SK-N-SH treated with all-trans-retinoic acid at 6 μM for 48 hours (cell line): Measurements from ENCODE around the gene KLHDC7B.
A peak's percentile ranks its signal among the peaks of the same experiment; 100 is the strongest.

ENCODE experiments used
- ATAC-seq: fragments of 200-7000 bp; cut with Tn5 transposase; 3 replicates; pipeline ENCODE4 v1.9.1; 2020; ENCODE audit warnings: mild to moderate bottlenecking, moderate library complexity
- ARNTL ChIP-seq: fragments of 450-650 bp; formaldehyde crosslinking; IDR thresholded peaks from 2 replicates; pipeline ENCODE4 v1.5.0; 2020; ENCODE audit warnings: low read depth, mild to moderate bottlenecking, moderate library complexity, borderline replicate concordance
- BACH2 ChIP-seq: fragments of 250-450 bp; sonication (Bioruptor Pico); IDR thresholded peaks from 2 replicates; pipeline ENCODE4 v1.9.0; 2021; ENCODE audit warnings: mild to moderate bottlenecking, borderline replicate concordance
- CSDC2 ChIP-seq: fragments of 250-450 bp; sonication (Bioruptor Pico); IDR thresholded peaks from 2 replicates; pipeline ENCODE4 v1.5.0; 2020; ENCODE audit warnings: mild to moderate bottlenecking, moderate library complexity
- ESRRG ChIP-seq: fragments of 250-450 bp; sonication (Bioruptor Pico); IDR thresholded peaks from 2 replicates; pipeline ENCODE4 v1.6.1; 2021; ENCODE audit warnings: mild to moderate bottlenecking
- ISL1 ChIP-seq: fragments of 250-450 bp; sonication (Bioruptor Pico); IDR thresholded peaks from 2 replicates; pipeline ENCODE4 v2.1.2; 2022; ENCODE audit warnings: mild to moderate bottlenecking, moderate library complexity
- PATZ1 ChIP-seq: fragments of 250-450 bp; sonication (Bioruptor Pico); IDR thresholded peaks from 2 replicates; pipeline ENCODE4 v1.8.0; 2020; ENCODE audit warnings: mild to moderate bottlenecking, moderate library complexity, borderline replicate concordance
- PPARA ChIP-seq: fragments of 250-450 bp; sonication (Bioruptor Pico); IDR thresholded peaks from 2 replicates; pipeline ENCODE4 v1.5.0; 2020; ENCODE audit warnings: mild to moderate bottlenecking, borderline replicate concordance
- RARB ChIP-seq: fragments of 250-450 bp; sonication (Bioruptor Pico); IDR thresholded peaks from 2 replicates; pipeline ENCODE4 v1.8.0; 2021; ENCODE audit warnings: mild to moderate bottlenecking, moderate library complexity
- TCF4 ChIP-seq: fragments of 250-450 bp; sonication (Bioruptor Pico); IDR thresholded peaks from 2 replicates; pipeline ENCODE4 v1.8.0; 2021; ENCODE audit warnings: mild to moderate bottlenecking, moderate library complexity, borderline replicate concordance
- TOX ChIP-seq: fragments of 250-450 bp; sonication (Bioruptor Pico); IDR thresholded peaks from 2 replicates; pipeline ENCODE4 v1.8.0; 2021; ENCODE audit warnings: mild to moderate bottlenecking, moderate library complexity, borderline replicate concordance
- TSHZ2 ChIP-seq: fragments of 250-450 bp; sonication (Bioruptor Pico); IDR thresholded peaks from 2 replicates; pipeline ENCODE4 v1.5.0; 2020; ENCODE audit warnings: mild to moderate bottlenecking, moderate library complexity
- ZFP30 ChIP-seq: fragments of 450-650 bp; formaldehyde crosslinking; IDR thresholded peaks from 2 replicates; pipeline ENCODE4 v1.5.0; 2022; ENCODE audit warnings: mild to moderate bottlenecking, moderate library complexity
- ZNF70 ChIP-seq: fragments of 450-650 bp; formaldehyde crosslinking; IDR thresholded peaks from 2 replicates; pipeline ENCODE4 v1.5.0; 2020; ENCODE audit warnings: mild to moderate bottlenecking, moderate library complexity
- TF ChIP-seq, protein P1 (sequence below): fragments of 250-450 bp; sonication (Bioruptor Pico); IDR thresholded peaks from 2 replicates; pipeline ENCODE4 v1.5.1; 2020; ENCODE audit warnings: low read depth, mild to moderate bottlenecking, moderate library complexity
- TF ChIP-seq, protein P2 (sequence below): fragments of 250-450 bp; sonication (Bioruptor Pico); IDR thresholded peaks from 2 replicates; pipeline ENCODE4 v1.8.0; 2021; ENCODE audit warnings: low read depth, mild to moderate bottlenecking, moderate library complexity, borderline replicate concordance
- TF ChIP-seq, protein P3 (sequence below): fragments of 250-450 bp; sonication (Bioruptor Pico); IDR thresholded peaks from 2 replicates; pipeline ENCODE4 v1.5.1; 2021; ENCODE audit warnings: mild to moderate bottlenecking, moderate library complexity

Gene KLHDC7B

GRCh38 chr22:50581950-50582492, 36.3 kb downstream of the KLHDC7B start:
- TF ChIP-seq BACH2 (CRISPR knock-in tag) (no peak), ISL1 (CRISPR knock-in tag) (no peak), CSDC2 (no peak)
- peak; percentile 16; the same call in 2 of the 3 replicates for ATAC-seq

DNA sequence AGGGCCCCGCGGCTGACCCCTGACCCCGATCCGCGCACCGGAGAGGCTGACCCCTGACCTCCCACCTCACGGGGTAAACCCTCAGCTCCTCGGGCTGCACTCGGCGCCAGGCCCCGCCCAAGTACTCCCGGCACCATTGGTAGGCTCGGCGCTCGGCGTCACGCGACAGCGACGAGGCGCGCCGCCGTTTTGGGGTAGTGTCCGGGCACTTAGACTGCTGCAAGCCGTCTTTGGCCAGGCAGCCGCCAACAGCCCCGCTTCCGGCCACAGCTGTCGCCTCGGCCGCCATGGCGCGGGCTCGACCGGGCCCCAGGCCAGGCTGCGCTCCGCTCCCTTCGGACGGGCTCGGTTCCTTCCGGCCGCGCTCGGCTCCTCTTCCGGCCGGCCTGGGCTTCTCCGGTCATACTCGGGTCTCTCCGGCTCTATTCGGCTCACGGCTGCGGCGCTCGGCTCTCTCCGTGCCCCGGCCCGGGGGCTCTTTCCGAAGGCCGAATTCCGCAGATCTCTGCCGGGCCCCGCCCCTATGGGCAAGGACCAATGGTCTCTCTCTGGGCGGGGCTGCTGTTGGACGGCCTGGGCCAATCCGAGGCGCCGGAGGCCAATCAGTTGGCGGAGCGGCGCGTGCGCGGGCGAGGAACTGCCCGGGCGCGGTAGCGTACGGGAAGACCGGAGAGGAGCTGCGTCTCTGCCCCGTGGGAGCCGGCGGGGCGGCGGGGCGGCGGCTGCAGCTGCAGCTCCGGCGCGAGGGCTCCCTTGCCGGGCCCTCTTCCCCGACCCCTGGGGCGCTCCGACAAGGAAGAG, 37.0 kb downstream of the KLHDC7B start, which contains the start of gene CHKB:
Gene CHKB, minus strand, starts transcription at position 357 of the 801 bp plus-strand sequence. Its CDS starts 68 bp downstream, at position 289.
- TF ChIP-seq ARNTL (CRISPR knock-in tag) = no peak
- TF ChIP-seq PATZ1 (CRISPR knock-in tag) = no peak
- no peak for TF ChIP-seq ESRRG (CRISPR knock-in tag)
- no peak for TF ChIP-seq TSHZ2 (CRISPR knock-in tag)
- TF ChIP-seq, protein P1, sequence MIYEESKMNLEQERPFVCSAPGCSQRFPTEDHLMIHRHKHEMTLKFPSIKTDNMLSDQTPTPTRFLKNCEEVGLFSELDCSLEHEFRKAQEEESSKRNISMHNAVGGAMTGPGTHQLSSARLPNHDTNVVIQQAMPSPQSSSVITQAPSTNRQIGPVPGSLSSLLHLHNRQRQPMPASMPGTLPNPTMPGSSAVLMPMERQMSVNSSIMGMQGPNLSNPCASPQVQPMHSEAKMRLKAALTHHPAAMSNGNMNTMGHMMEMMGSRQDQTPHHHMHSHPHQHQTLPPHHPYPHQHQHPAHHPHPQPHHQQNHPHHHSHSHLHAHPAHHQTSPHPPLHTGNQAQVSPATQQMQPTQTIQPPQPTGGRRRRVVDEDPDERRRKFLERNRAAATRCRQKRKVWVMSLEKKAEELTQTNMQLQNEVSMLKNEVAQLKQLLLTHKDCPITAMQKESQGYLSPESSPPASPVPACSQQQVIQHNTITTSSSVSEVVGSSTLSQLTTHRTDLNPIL (CRISPR knock-in tag) = no peak
- no peak for TF ChIP-seq BACH2 (CRISPR knock-in tag)
- no peak for TF ChIP-seq TOX (CRISPR knock-in tag)
- TF ChIP-seq, protein P2, sequence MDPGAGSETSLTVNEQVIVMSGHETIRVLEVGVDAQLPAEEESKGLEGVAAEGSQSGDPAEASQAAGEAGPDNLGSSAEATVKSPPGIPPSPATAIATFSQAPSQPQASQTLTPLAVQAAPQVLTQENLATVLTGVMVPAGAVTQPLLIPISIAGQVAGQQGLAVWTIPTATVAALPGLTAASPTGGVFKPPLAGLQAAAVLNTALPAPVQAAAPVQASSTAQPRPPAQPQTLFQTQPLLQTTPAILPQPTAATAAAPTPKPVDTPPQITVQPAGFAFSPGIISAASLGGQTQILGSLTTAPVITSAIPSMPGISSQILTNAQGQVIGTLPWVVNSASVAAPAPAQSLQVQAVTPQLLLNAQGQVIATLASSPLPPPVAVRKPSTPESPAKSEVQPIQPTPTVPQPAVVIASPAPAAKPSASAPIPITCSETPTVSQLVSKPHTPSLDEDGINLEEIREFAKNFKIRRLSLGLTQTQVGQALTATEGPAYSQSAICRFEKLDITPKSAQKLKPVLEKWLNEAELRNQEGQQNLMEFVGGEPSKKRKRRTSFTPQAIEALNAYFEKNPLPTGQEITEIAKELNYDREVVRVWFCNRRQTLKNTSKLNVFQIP (CRISPR knock-in tag) = no peak
- TF ChIP-seq ZNF70 (CRISPR knock-in tag) = no peak
- TF ChIP-seq PPARA = no peak
- peak; percentile 98 for ATAC-seq

- TF ChIP-seq, protein P3, sequence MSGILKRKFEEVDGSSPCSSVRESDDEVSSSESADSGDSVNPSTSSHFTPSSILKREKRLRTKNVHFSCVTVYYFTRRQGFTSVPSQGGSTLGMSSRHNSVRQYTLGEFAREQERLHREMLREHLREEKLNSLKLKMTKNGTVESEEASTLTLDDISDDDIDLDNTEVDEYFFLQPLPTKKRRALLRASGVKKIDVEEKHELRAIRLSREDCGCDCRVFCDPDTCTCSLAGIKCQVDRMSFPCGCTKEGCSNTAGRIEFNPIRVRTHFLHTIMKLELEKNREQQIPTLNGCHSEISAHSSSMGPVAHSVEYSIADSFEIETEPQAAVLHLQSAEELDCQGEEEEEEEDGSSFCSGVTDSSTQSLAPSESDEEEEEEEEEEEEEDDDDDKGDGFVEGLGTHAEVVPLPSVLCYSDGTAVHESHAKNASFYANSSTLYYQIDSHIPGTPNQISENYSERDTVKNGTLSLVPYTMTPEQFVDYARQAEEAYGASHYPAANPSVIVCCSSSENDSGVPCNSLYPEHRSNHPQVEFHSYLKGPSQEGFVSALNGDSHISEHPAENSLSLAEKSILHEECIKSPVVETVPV (CRISPR knock-in tag) = no peak
- TF ChIP-seq ZFP30 (CRISPR knock-in tag) (no peak), ARNTL (CRISPR knock-in tag) (no peak), RARB (no peak), ISL1 (CRISPR knock-in tag) (no peak), TSHZ2 (CRISPR knock-in tag) (no peak), TCF4 (CRISPR knock-in tag) (no peak)
- ATAC-seq = peak; percentile 53
Measured at GRCh38 chr22:50583294-50583861, 37.7 kb downstream of the KLHDC7B start.
